ENCODE data around the gene ACAD11.
"Not testable (repeated sequence)": the region's sequence is repeated elsewhere in the genome, so short reads cannot be mapped to it uniquely, and the experiment has no call there.

ACAD11 gene

GRCh38 chr3:132556508-132557159 is 103.0 kb downstream of the ACAD11 start:
- no peak for DNase-seq (ENCODE audit: low read depth in 2 of 2)
- H3K4me3 ChIP-seq (replicated peaks in 1 of 2; ENCODE audit: low read depth in 2 of 2, low read length in 2 of 2), result no peak overlapping the region
- no peak for TF ChIP-seq CTCF (IDR thresholded peaks at IDR 0.05; ENCODE audit: low read depth, low read length)

DNA sequence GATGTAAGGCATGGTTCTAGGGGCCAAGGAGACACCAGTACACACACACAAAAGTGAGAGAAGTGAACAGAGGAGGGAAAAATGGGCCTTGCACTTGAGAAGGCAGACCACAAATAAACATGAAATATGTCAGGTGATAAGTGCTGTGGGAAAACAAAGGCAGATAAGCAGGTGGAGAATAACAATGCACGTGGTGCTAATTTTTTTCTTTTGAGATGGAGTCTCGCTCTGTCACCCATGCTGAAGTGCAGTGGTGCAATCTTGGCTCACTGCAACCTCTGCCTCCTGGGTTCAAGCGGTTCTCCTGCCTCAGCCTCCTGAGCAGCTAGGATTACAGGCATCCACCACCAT is 103.6 kb downstream of the ACAD11 start:
- DNase-seq (ENCODE audit: low read depth in 2 of 2); H3K4me3 ChIP-seq (replicated peaks in 1 of 2; ENCODE audit: low read depth in 2 of 2, low read length in 2 of 2): not testable (repeated sequence)

- no peak for TF ChIP-seq CTCF (IDR thresholded peaks at IDR 0.05; ENCODE audit: low read depth, low read length)
- H3K4me3 ChIP-seq (replicated peaks in 1 of 2; ENCODE audit: low read depth in 2 of 2, low read length in 2 of 2), result no peak overlapping the region
- DNase-seq (ENCODE audit: low read depth in 2 of 2), result no peak
Observed at GRCh38 chr3:132555306-132556035, 104.1 kb downstream of the ACAD11 start.

DNA sequence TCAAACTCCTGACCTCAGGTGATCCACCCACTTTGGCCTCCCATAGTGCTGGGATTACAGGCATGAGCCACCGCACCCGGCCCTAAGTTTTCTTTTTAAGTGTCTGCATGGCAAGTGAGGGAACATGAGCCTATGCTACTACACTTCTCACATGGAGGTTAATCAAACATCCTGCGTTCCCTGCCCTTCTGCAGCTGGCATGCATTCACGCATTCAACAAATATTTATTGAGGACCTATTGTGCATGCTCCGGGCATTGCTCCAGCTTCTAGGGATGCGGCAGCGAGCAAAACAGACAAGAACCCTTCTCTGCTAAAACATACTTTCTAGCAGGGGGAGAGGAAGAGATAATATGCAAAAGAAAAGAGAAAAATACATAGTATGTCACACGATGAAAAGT is 105.2 kb downstream of the ACAD11 start:
- DNase-seq (ENCODE audit: low read depth in 2 of 2), result peak; percentile 44 to 52
- H3K4me3 ChIP-seq (replicated peaks in 1 of 2; ENCODE audit: low read depth in 2 of 2, low read length in 2 of 2), result no peak overlapping the region
- TF ChIP-seq CTCF (IDR thresholded peaks at IDR 0.05; ENCODE audit: low read depth, low read length), result no peak

- no peak overlapping the region for H3K4me3 ChIP-seq (replicated peaks in 1 of 2; ENCODE audit: low read depth in 2 of 2, low read length in 2 of 2)
Observed at GRCh38 chr3:132553826-132554225, 105.8 kb downstream of the ACAD11 start.

GRCh38 chr3:132550579-132551305 is 108.9 kb downstream of the ACAD11 start:
- peak in 1 of 2 donors; percentile 23 for DNase-seq (ENCODE audit: low read depth in 2 of 2)
- no peak for TF ChIP-seq CTCF (IDR thresholded peaks at IDR 0.05; ENCODE audit: low read depth, low read length)
- H3K4me3 ChIP-seq (replicated peaks in 1 of 2; ENCODE audit: low read depth in 2 of 2, low read length in 2 of 2), result no peak overlapping the region

More at GRCh38 chr3:132553826-132554225, 105.8 kb downstream of the ACAD11 start:
- TF ChIP-seq CTCF (IDR thresholded peaks at IDR 0.05; ENCODE audit: low read depth, low read length), result no peak
- peak in 1 of 2 donors; percentile 6 for DNase-seq (ENCODE audit: low read depth in 2 of 2)
